HFFc6 (cell line): ENCODE results near the gene CTDNEP1. TPM values are rescaled to one million over a fixed set of nuclear protein-coding genes. Genes with fewer than 3 reads are reported as not detected.

ENCODE experiments used
- DNase-seq: peaks from one replicate; pipeline ENCODE4 v3.0.0-alpha.2; 2018
- H3K27ac Mint-ChIP-seq: 2 replicates; pipeline ENCODE4 v1.8.0; 2020; ENCODE audit warnings: mild to moderate bottlenecking, mixed read lengths
- H3K27me3 Mint-ChIP-seq: 2 replicates; pipeline ENCODE4 v1.8.0; 2021; ENCODE audit warnings: mild to moderate bottlenecking, moderate library complexity, mixed read lengths; ENCODE audit not compliant: insufficient read depth
- H3K36me3 Mint-ChIP-seq: 2 replicates; pipeline ENCODE4 v1.8.0; 2021; ENCODE audit warnings: low read depth, mixed read lengths
- H3K4me1 Mint-ChIP-seq: 2 replicates; pipeline ENCODE4 v1.8.0; 2020; ENCODE audit warnings: low read depth, mixed read lengths
- H3K4me3 Mint-ChIP-seq: 2 replicates; pipeline ENCODE4 v1.8.0; 2020; ENCODE audit warnings: mild to moderate bottlenecking, moderate library complexity, mixed read lengths
- H3K9me3 Mint-ChIP-seq: 2 replicates; pipeline ENCODE4 v1.8.0; 2020; ENCODE audit warnings: mild to moderate bottlenecking, mixed read lengths
- total RNA-seq, 6 experiments: library from RNA; stranded (reverse); fragmentation: NEBNext Ultra II Directional; extraction: Animal tissue kit (Norgen Biotek cat#: 25700); gene quantifications; 2 replicates in 1 of 6; 3 replicates in 5 of 6; pipeline ENCODE4 v1.2.3, GENCODE V29; 2021
- TF ChIP-seq, protein P1 (sequence below): fragments of 200-600 bp; sonication (generic); IDR thresholded peaks from 2 replicates; pipeline ENCODE4 v1.5.0; 2021; ENCODE audit warnings: antibody characterized with exemption, mild to moderate bottlenecking

CTDNEP1 gene
- total RNA-seq, 6 experiments from 2014 or later = 127 to 168 (median 146) TPM

DNA sequence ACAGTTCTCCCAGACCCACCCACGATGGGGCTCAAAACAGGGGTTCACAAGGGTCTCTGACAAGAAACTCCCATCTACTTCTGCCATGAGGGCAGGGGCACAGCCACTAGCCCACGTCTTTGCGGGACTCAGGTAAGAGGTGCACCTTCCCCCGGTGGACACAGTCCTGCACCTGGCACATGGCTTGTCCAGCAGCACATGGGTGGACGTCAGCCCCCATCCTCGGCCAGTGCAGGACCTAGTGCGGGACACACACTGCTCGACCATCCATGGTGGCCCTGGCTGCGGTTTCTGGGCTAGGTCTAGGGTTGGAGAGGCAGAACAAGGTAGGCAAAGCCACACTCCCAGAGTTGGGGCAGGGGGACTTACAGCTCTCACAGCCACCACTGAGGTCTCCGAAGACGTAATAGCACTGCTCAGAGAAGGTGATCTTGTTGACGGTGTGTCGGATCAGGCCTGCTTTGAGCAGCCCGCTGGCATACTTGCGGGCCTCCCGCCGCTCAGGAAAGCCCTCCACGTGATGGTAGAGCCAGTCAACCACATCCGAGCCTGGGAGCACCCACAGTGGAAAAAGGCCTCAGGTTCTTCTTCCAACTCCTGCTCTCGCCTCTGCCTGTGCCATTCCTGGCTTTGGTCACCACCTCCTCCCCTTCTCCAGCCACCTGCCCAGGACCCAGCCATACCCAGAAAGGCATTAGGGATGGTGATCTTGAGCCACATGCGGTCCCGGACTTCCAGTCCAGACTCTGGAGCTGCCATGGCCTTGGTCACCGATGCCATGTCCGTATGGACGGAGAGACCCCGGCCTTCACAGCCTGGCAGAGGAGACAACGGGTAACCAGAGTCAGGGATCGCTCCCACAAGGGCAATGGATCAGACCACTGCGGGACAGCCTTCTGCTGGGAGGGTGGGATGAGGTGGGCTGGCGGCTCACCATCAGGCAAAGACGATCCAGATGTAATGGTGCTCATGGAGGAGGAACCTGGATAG is 24.5 kb downstream of the CTDNEP1 start:
- no peak for DNase-seq
- no peak overlapping the region for H3K27ac Mint-ChIP-seq
- H3K36me3 Mint-ChIP-seq = peaks cover 38% of the 10 kb centered on the region
- H3K27me3 Mint-ChIP-seq = peaks cover 3% of the 10 kb centered on the region
- H3K9me3 Mint-ChIP-seq = no peaks in the 10 kb centered on the region
- H3K4me1 Mint-ChIP-seq = peaks cover 30% of the 10 kb centered on the region
- H3K4me3 Mint-ChIP-seq = no peak overlapping the region
- TF ChIP-seq, protein P1, sequence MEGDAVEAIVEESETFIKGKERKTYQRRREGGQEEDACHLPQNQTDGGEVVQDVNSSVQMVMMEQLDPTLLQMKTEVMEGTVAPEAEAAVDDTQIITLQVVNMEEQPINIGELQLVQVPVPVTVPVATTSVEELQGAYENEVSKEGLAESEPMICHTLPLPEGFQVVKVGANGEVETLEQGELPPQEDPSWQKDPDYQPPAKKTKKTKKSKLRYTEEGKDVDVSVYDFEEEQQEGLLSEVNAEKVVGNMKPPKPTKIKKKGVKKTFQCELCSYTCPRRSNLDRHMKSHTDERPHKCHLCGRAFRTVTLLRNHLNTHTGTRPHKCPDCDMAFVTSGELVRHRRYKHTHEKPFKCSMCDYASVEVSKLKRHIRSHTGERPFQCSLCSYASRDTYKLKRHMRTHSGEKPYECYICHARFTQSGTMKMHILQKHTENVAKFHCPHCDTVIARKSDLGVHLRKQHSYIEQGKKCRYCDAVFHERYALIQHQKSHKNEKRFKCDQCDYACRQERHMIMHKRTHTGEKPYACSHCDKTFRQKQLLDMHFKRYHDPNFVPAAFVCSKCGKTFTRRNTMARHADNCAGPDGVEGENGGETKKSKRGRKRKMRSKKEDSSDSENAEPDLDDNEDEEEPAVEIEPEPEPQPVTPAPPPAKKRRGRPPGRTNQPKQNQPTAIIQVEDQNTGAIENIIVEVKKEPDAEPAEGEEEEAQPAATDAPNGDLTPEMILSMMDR = no peak

DNA sequence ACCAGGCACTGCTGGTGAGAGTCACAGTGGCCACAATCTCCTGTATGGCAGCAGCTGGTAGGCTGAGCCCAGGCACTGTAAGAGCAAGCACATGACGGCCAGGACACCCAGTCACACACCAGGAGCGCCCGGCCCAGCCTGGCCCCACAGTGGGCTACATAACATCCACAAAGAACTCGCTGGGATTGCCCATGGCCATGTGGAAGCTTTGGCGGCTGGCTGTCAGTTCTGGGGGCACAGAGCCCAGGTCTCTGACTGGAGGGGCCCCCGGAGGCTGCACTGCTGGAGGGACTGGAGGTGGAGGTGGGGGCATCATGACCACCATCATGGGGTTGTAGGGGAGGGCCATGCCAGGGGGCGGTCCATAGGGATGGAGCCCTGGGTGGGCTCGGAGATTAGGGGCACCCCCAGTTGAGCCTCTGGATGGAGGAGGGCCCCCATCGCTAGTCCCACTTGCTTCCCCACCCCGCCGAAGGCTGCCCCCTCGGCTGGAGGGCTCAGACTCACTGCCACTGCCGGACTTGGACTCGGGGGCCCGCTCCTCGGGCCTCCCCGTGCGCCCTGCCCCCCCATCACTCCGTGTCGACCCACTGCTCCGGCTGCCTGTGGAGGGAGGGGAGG is 25.7 kb downstream of the CTDNEP1 start:
- H3K27me3 Mint-ChIP-seq = peaks cover 9% of the 10 kb centered on the region
- DNase-seq = no peak
- H3K27ac Mint-ChIP-seq = no peak overlapping the region
- H3K4me1 Mint-ChIP-seq = peaks cover 35% of the 10 kb centered on the region
- H3K36me3 Mint-ChIP-seq = peaks cover 43% of the 10 kb centered on the region
- H3K4me3 Mint-ChIP-seq = no peak overlapping the region
- TF ChIP-seq, protein P1 = no peak
- H3K9me3 Mint-ChIP-seq = no peaks in the 10 kb centered on the region

DNA sequence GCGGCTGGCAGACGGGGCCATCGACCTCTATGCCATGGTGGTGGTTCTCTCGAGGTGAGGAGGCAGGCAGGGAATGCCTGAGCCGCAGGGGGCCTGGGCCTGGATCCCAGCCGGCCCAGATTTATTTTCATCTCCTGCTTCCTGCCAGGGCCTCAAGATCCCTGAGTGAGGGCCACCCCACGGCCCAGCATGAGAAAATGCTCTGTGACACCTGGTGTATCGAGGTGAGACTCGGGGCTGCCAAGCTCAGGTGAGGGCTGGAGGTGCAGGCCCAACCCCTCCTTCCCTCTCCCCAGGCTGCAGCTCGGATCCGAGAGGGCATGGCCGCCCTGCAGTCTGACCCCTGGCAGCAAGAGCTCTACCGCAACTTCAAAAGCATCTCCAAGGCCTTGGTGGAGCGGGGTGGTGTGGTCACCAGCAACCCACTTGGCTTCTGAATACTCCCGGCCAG is 26.8 kb downstream of the CTDNEP1 start:
- Mint-ChIP-seq H3K4me1 (peaks cover 37% of the 10 kb centered on the region), H3K27ac (no peak overlapping the region), H3K27me3 (peaks cover 18% of the 10 kb centered on the region), H3K9me3 (no peaks in the 10 kb centered on the region), H3K36me3 (peaks cover 46% of the 10 kb centered on the region), H3K4me3 (no peak overlapping the region)
- TF ChIP-seq, protein P1 = no peak
- DNase-seq = no peak

DNA sequence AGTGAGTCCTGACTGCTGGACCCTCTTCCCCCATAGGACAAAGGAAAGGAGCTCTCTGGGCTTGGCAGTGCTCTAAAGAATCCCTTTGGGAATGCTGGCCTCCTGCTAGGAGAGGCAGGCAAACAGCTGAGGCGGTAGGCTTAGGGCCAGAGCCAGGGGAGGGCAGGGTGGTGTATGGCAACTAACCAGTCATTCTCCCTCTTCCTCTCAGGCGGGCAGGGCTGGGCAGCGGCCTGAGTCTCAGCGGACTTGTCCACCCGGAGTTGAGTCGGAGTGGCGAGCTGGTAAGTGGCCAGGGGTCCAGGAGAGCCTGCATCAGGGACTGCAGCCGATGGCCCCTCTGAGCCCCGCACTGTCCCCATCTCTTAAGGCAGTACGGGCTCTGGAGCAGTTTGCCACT is 27.4 kb downstream of the CTDNEP1 start:
- H3K9me3 Mint-ChIP-seq = no peaks in the 10 kb centered on the region
- H3K36me3 Mint-ChIP-seq = peaks cover 40% of the 10 kb centered on the region
- H3K4me3 Mint-ChIP-seq = no peak overlapping the region
- H3K27me3 Mint-ChIP-seq = peaks cover 19% of the 10 kb centered on the region
- H3K27ac Mint-ChIP-seq = peak overlapping the region; percentile 51
- H3K4me1 Mint-ChIP-seq = peaks cover 43% of the 10 kb centered on the region
- no peak for DNase-seq
- TF ChIP-seq, protein P1 = no peak

DNA sequence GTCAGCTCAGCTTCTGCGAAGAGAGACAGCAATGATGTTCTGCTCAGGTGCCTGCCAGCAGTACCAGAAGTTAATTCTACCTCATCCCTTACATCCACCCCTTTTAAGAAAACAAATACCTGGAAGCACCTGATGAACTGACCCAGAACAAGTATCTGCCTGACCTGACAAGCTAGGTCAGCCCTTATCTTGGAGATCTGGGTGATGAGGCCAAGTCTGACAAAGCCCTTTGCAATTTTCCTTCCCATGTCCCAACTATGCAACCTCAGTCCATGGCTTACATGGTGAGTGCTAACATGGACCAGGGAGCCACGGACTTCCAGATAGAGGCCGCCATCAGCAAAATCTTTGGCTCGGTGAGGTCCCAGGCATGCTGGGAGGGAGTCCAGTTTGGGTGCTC is 28.2 kb downstream of the CTDNEP1 start:
- no peak overlapping the region for H3K4me3 Mint-ChIP-seq
- TF ChIP-seq, protein P1 = no peak
- DNase-seq = no peak
- peaks cover 24% of the 10 kb centered on the region for H3K27me3 Mint-ChIP-seq
- H3K36me3 Mint-ChIP-seq = peaks cover 33% of the 10 kb centered on the region
- peaks cover 51% of the 10 kb centered on the region for H3K4me1 Mint-ChIP-seq
- H3K27ac Mint-ChIP-seq = peak overlapping the region; percentile 57; the same call in 1 of the 2 replicates
- H3K9me3 Mint-ChIP-seq = no peaks in the 10 kb centered on the region
